ENCODE data around the gene DDX53.

The DDX53 gene

GRCh38 chrX:23031600-23031999 lies 31.8 kb downstream of the DDX53 start:
- Histone ChIP-seq H3K9me2 (replicated peaks; ENCODE audit: low read depth, low read length) (no peaks in the 10 kb centered on the region), H3K4me3 (ENCODE audit: low read length, poor library complexity, severe bottlenecking) (no peak overlapping the region), H2AFZ (ENCODE audit: low read length) (no peak overlapping the region), H3K9ac (ENCODE audit: low read depth, low read length, poor library complexity, severe bottlenecking) (no peak overlapping the region), H3F3A (ENCODE audit: low read depth) (no peaks in the 10 kb centered on the region), H3K27me3 (ENCODE audit: insufficient read depth, low read length, poor library complexity, severe bottlenecking) (no peaks in the 10 kb centered on the region), H4K20me1 (ENCODE audit: insufficient read depth, low read length, poor library complexity, severe bottlenecking) (no peaks in the 10 kb centered on the region), H3K79me2 (ENCODE audit: insufficient read depth, low read length) (no peaks in the 10 kb centered on the region), H3K36me3 (ENCODE audit: insufficient read depth, low read length) (no peaks in the 10 kb centered on the region), H3K4me1 (ENCODE audit: insufficient read depth, low read length, poor library complexity, severe bottlenecking) (no peaks in the 10 kb centered on the region), H3K4me2 (ENCODE audit: low read depth, low read length, poor library complexity, severe bottlenecking) (no peak overlapping the region), H3K9me3 (ENCODE audit: insufficient read depth, low read depth, low read length) (no peaks in the 10 kb centered on the region)
- TF ChIP-seq EZH2phosphoT487 (IDR thresholded peaks at IDR 0.05; ENCODE audit: borderline replicate concordance) (no peak), CTCF (conservative IDR thresholded peaks at IDR 0.05; ENCODE audit: low read length) (no peak)

DNA sequence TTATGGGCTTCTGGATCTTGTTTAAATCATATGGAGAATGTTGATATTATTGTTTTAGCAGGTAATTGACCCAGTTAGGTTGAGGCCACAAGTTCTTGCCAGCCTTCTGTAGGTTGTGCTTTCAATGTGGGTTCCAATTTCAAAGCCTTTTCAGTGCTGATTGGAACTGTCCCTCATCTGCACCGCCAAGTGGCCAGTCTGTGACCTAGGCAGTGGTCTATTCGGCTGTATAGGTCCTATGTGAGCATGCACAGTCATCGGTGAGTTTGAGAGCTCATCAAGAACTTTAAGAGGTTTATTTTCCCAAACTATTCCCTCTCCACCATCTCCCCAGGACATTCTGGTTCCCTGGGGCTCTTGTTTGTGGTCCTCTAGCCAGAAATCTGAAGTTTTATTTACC lies 35.7 kb downstream of the DDX53 start:
- 0 out of 2 replicates have a peak, but pooled peaks have one; percentile 16 for TF ChIP-seq CTCF (conservative IDR thresholded peaks at IDR 0.05; ENCODE audit: low read length)
- no peak for TF ChIP-seq EZH2phosphoT487 (IDR thresholded peaks at IDR 0.05; ENCODE audit: borderline replicate concordance)
- H3K9me3 ChIP-seq (ENCODE audit: insufficient read depth, low read depth, low read length), result no peaks in the 10 kb centered on the region
- no peaks in the 10 kb centered on the region for H3K36me3 ChIP-seq (ENCODE audit: insufficient read depth, low read length)
- H3K27me3 ChIP-seq (ENCODE audit: insufficient read depth, low read length, poor library complexity, severe bottlenecking), result no peaks in the 10 kb centered on the region
- H3K9me2 ChIP-seq (replicated peaks; ENCODE audit: low read depth, low read length), result no peaks in the 10 kb centered on the region
- no peaks in the 10 kb centered on the region for H3F3A ChIP-seq (ENCODE audit: low read depth)
- no peak overlapping the region for H3K4me3 ChIP-seq (ENCODE audit: low read length, poor library complexity, severe bottlenecking)
- no peak overlapping the region for H3K9ac ChIP-seq (ENCODE audit: low read depth, low read length, poor library complexity, severe bottlenecking)
- H2AFZ ChIP-seq (ENCODE audit: low read length), result no peak overlapping the region
- no peaks in the 10 kb centered on the region for H4K20me1 ChIP-seq (ENCODE audit: insufficient read depth, low read length, poor library complexity, severe bottlenecking)
- H3K4me1 ChIP-seq (ENCODE audit: insufficient read depth, low read length, poor library complexity, severe bottlenecking), result no peaks in the 10 kb centered on the region
- H3K79me2 ChIP-seq (ENCODE audit: insufficient read depth, low read length), result no peaks in the 10 kb centered on the region
- H3K4me2 ChIP-seq (ENCODE audit: low read depth, low read length, poor library complexity, severe bottlenecking), result no peak overlapping the region

DNA sequence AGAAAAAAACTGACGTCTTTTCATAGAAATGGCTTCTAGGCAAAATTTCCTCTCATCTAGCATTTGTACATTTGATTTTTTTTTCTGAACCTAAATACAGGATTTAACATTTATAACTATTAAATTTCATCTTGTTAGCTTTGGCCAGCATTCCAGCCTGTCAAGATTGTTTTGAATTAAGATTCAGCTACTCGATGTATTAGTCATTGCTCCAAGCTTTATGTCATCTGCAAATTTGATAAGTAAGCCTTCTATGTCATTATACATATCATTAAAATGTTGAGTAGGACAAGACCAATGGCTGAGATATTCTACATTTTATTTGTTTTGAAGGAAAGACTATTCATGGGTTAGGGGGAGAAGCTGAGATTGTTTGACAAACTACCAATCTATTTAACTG lies 46.7 kb downstream of the DDX53 start:
- Histone ChIP-seq H4K20me1 (ENCODE audit: insufficient read depth, low read length, poor library complexity, severe bottlenecking) (no peaks in the 10 kb centered on the region), H3K9me3 (ENCODE audit: insufficient read depth, low read depth, low read length) (no peaks in the 10 kb centered on the region), H3K9me2 (replicated peaks; ENCODE audit: low read depth, low read length) (no peaks in the 10 kb centered on the region), H3K4me3 (ENCODE audit: low read length, poor library complexity, severe bottlenecking) (no peak overlapping the region), H3K4me1 (ENCODE audit: insufficient read depth, low read length, poor library complexity, severe bottlenecking) (no peaks in the 10 kb centered on the region), H3K27me3 (ENCODE audit: insufficient read depth, low read length, poor library complexity, severe bottlenecking) (no peaks in the 10 kb centered on the region), H3K79me2 (ENCODE audit: insufficient read depth, low read length) (no peaks in the 10 kb centered on the region), H2AFZ (ENCODE audit: low read length) (no peak overlapping the region), H3K36me3 (ENCODE audit: insufficient read depth, low read length) (no peaks in the 10 kb centered on the region), H3K9ac (ENCODE audit: low read depth, low read length, poor library complexity, severe bottlenecking) (no peak overlapping the region), H3F3A (ENCODE audit: low read depth) (no peaks in the 10 kb centered on the region), H3K4me2 (ENCODE audit: low read depth, low read length, poor library complexity, severe bottlenecking) (no peak overlapping the region)
- TF ChIP-seq CTCF (conservative IDR thresholded peaks at IDR 0.05; ENCODE audit: low read length) (no peak), EZH2phosphoT487 (IDR thresholded peaks at IDR 0.05; ENCODE audit: borderline replicate concordance) (no peak)
